Activated naive CD8-positive, alpha-beta T cell treated with anti-CD3 and anti-CD28 coated beads, Interleukin-2, amount 10 ng/mL, durations not matched to agents 7 days and 5 days (primary cell): ENCODE data around the gene HPS3. TPM values are rescaled to one million over a fixed set of nuclear protein-coding genes. Genes with fewer than 3 reads are reported as not detected.
A peak's percentile ranks its signal among the peaks of the same experiment; 100 is the strongest.
"Not testable (repeated sequence)": the region's sequence is repeated elsewhere in the genome, so short reads cannot be mapped to it uniquely, and the experiment has no call there.

Source experiments
- ATAC-seq: fragments of 150-1000 bp; cut with Tn5 transposase; one replicate; pipeline ENCODE4 v1.10.0; 2021; ENCODE audit warnings: low read depth, moderate library complexity
- POLR2A ChIA-PET: fragments of 350-600 bp; sonication (Branson Sonifier 250); formaldehyde crosslinking; loops from one replicate; lab custom pipeline; 2021; ENCODE audit warnings: antibody characterized with exemption; lab: Charles Lee
- DNase-seq: peaks from one replicate; pipeline ENCODE4 v3.0.0; 2021
- H3K27ac Mint-ChIP-seq: one replicate; pipeline ENCODE4 v1.8.0; 2022; ENCODE audit warnings: mild to moderate bottlenecking, mixed read lengths
- H3K27me3 Mint-ChIP-seq: one replicate; pipeline ENCODE4 v1.8.0; 2022; ENCODE audit warnings: mild to moderate bottlenecking, moderate library complexity, mixed read lengths
- H3K36me3 Mint-ChIP-seq: one replicate; pipeline ENCODE4 v1.8.0; 2021; ENCODE audit warnings: mild to moderate bottlenecking, mixed read lengths
- H3K4me1 Mint-ChIP-seq: one replicate; pipeline ENCODE4 v1.8.0; 2021; ENCODE audit warnings: mixed read lengths
- H3K4me3 Mint-ChIP-seq: one replicate; pipeline ENCODE4 v1.8.0; 2022; ENCODE audit warnings: mild to moderate bottlenecking, moderate library complexity, mixed read lengths
- H3K9me3 Mint-ChIP-seq: one replicate; pipeline ENCODE4 v1.8.0; 2021; ENCODE audit warnings: mixed read lengths
- total RNA-seq, 2 experiments: library from RNA; stranded (reverse); gene quantifications; one replicate each; pipeline ENCODE4 v1.2.3, GENCODE V29; 2021

The HPS3 gene
- total RNA-seq, 2 experiments from 2014 or later = 35.8 to 37.4 TPM

- POLR2A ChIA-PET = no interaction called here
- peaks cover under 1% of the 10 kb centered on the region for H3K4me1 Mint-ChIP-seq
- H3K27me3 Mint-ChIP-seq = no peaks in the 10 kb centered on the region
- no peaks in the 10 kb centered on the region for H3K9me3 Mint-ChIP-seq
- H3K36me3 Mint-ChIP-seq = peaks cover 13% of the 10 kb centered on the region
- ATAC-seq (no peak), DNase-seq (no peak)
- H3K27ac Mint-ChIP-seq = no peak overlapping the region
- no peak overlapping the region for H3K4me3 Mint-ChIP-seq
Measured at GRCh38 chr3:149180057-149180573, 50.7 kb downstream of the HPS3 start.

- no peak overlapping the region for H3K4me3 Mint-ChIP-seq
Measured at GRCh38 chr3:149181182-149181581, 51.7 kb downstream of the HPS3 start.

GRCh38 chr3:149186219-149186618, 56.8 kb downstream of the HPS3 start:
- DNase-seq (no peak), ATAC-seq (no peak)
- Mint-ChIP-seq H3K27ac (no peak overlapping the region), H3K4me1 (no peaks in the 10 kb centered on the region), H3K27me3 (peaks cover 17% of the 10 kb centered on the region), H3K9me3 (no peaks in the 10 kb centered on the region), H3K4me3 (no peak overlapping the region), H3K36me3 (peaks cover 2% of the 10 kb centered on the region)
- POLR2A ChIA-PET = no interaction called here

More at GRCh38 chr3:149181182-149181581, 51.7 kb downstream of the HPS3 start:
- ATAC-seq (no peak), DNase-seq (no peak)
- no peak overlapping the region for H3K27ac Mint-ChIP-seq
- H3K9me3 Mint-ChIP-seq = no peaks in the 10 kb centered on the region
- no peaks in the 10 kb centered on the region for H3K4me1 Mint-ChIP-seq
- peaks cover 9% of the 10 kb centered on the region for H3K36me3 Mint-ChIP-seq
- POLR2A ChIA-PET = no interaction called here
- no peaks in the 10 kb centered on the region for H3K27me3 Mint-ChIP-seq

- POLR2A ChIA-PET = no interaction called here
- no peak for DNase-seq
- Mint-ChIP-seq H3K9me3 (no peaks in the 10 kb centered on the region), H3K36me3 (peaks cover 2% of the 10 kb centered on the region), H3K27me3 (peaks cover 17% of the 10 kb centered on the region), H3K4me1 (no peaks in the 10 kb centered on the region), H3K27ac (no peak overlapping the region), H3K4me3 (no peak overlapping the region)
- no peak for ATAC-seq
Measured at GRCh38 chr3:149186721-149187120, 57.3 kb downstream of the HPS3 start.

- POLR2A ChIA-PET = no interaction called here
- Mint-ChIP-seq H3K27me3 (peaks cover 19% of the 10 kb centered on the region), H3K9me3 (no peaks in the 10 kb centered on the region), H3K36me3 (peaks cover 2% of the 10 kb centered on the region), H3K4me1 (no peaks in the 10 kb centered on the region), H3K4me3 (no peak overlapping the region), H3K27ac (no peak overlapping the region)
- DNase-seq (no peak), ATAC-seq (no peak)
Measured at GRCh38 chr3:149188494-149188893, 59.1 kb downstream of the HPS3 start.

GRCh38 chr3:149195221-149195620, 65.8 kb downstream of the HPS3 start:
- Mint-ChIP-seq H3K27ac (no peak overlapping the region), H3K4me1 (peaks cover 1% of the 10 kb centered on the region), H3K4me3 (no peak overlapping the region), H3K36me3 (no peaks in the 10 kb centered on the region), H3K9me3 (no peaks in the 10 kb centered on the region), H3K27me3 (peaks cover 37% of the 10 kb centered on the region)
- POLR2A ChIA-PET = no interaction called here
- no peak for DNase-seq
- ATAC-seq = no peak

- DNase-seq, ATAC-seq, H3K4me1 Mint-ChIP-seq, H3K9me3 Mint-ChIP-seq, H3K27ac Mint-ChIP-seq, POLR2A ChIA-PET, H3K36me3 Mint-ChIP-seq, H3K4me3 Mint-ChIP-seq: not testable (repeated sequence)
- peaks cover 39% of the 10 kb centered on the region for H3K27me3 Mint-ChIP-seq
Measured at GRCh38 chr3:149196805-149197592, 67.6 kb downstream of the HPS3 start.

- Mint-ChIP-seq H3K4me1 (peaks cover 1% of the 10 kb centered on the region), H3K27me3 (peaks cover 37% of the 10 kb centered on the region), H3K27ac (no peak overlapping the region), H3K36me3 (no peaks in the 10 kb centered on the region), H3K4me3 (no peak overlapping the region), H3K9me3 (no peaks in the 10 kb centered on the region)
- DNase-seq (no peak), ATAC-seq (no peak)
- POLR2A ChIA-PET = no interaction called here
Measured at GRCh38 chr3:149197669-149198068, 68.2 kb downstream of the HPS3 start.

GRCh38 chr3:149198611-149199010, 69.2 kb downstream of the HPS3 start:
- Mint-ChIP-seq H3K4me3 (no peak overlapping the region), H3K36me3 (no peaks in the 10 kb centered on the region), H3K4me1 (peaks cover 2% of the 10 kb centered on the region), H3K27me3 (peaks cover 37% of the 10 kb centered on the region), H3K27ac (no peak overlapping the region), H3K9me3 (no peaks in the 10 kb centered on the region)
- ATAC-seq (no peak), DNase-seq (no peak)
- POLR2A ChIA-PET = no interaction called here

GRCh38 chr3:149199474-149199873, 70.0 kb downstream of the HPS3 start:
- Mint-ChIP-seq H3K9me3 (no peaks in the 10 kb centered on the region), H3K36me3 (no peaks in the 10 kb centered on the region), H3K4me3 (no peak overlapping the region), H3K4me1 (peaks cover 11% of the 10 kb centered on the region), H3K27me3 (peaks cover 37% of the 10 kb centered on the region), H3K27ac (no peak overlapping the region)
- POLR2A ChIA-PET = no interaction called here
- no peak for DNase-seq
- no peak for ATAC-seq

- Mint-ChIP-seq H3K27ac (peak overlapping the region; percentile 35), H3K27me3 (peaks cover 14% of the 10 kb centered on the region)
- ATAC-seq = peak; percentile 79
Measured at GRCh38 chr3:149203758-149204157, 74.3 kb downstream of the HPS3 start.

GRCh38 chr3:149204390-149204991, 75.1 kb downstream of the HPS3 start:
- no peaks in the 10 kb centered on the region for H3K9me3 Mint-ChIP-seq
- no peak for DNase-seq
- POLR2A ChIA-PET = no interaction called here
- peaks cover 11% of the 10 kb centered on the region for H3K4me1 Mint-ChIP-seq
- peaks cover 20% of the 10 kb centered on the region for H3K27me3 Mint-ChIP-seq
- no peaks in the 10 kb centered on the region for H3K36me3 Mint-ChIP-seq
- H3K27ac Mint-ChIP-seq = no peak overlapping the region
- no peak for ATAC-seq
- H3K4me3 Mint-ChIP-seq = no peak overlapping the region

More at GRCh38 chr3:149203758-149204157, 74.3 kb downstream of the HPS3 start:
- POLR2A ChIA-PET = interaction anchor here (1.2 kb wide), 1 partner anchor 75 kb away, joined by 3 read pairs; the partner anchor contains the start of gene HPS3
- Mint-ChIP-seq H3K4me3 (peak overlapping the region; percentile 20), H3K4me1 (peaks cover 11% of the 10 kb centered on the region), H3K9me3 (no peaks in the 10 kb centered on the region), H3K36me3 (no peaks in the 10 kb centered on the region)
- DNase-seq = no peak

- H3K27ac Mint-ChIP-seq = no peak overlapping the region
- H3K9me3 Mint-ChIP-seq = no peaks in the 10 kb centered on the region
- no peaks in the 10 kb centered on the region for H3K36me3 Mint-ChIP-seq
- no peak overlapping the region for H3K4me3 Mint-ChIP-seq
- H3K4me1 Mint-ChIP-seq = peaks cover 11% of the 10 kb centered on the region
- DNase-seq (no peak), ATAC-seq (no peak)
- peaks cover 23% of the 10 kb centered on the region for H3K27me3 Mint-ChIP-seq
- POLR2A ChIA-PET = interaction anchor here (0.6 kb wide), 1 partner anchor 218 kb away, joined by 3 read pairs; no protein-coding TSS in a partner anchor
Measured at GRCh38 chr3:149207475-149207874, 78.0 kb downstream of the HPS3 start.

- no peak for DNase-seq
- H3K27ac Mint-ChIP-seq = no peak overlapping the region
- H3K27me3 Mint-ChIP-seq = peaks cover 23% of the 10 kb centered on the region
Measured at GRCh38 chr3:149209431-149209830, 80.0 kb downstream of the HPS3 start.

More at GRCh38 chr3:149209431-149209830, 80.0 kb downstream of the HPS3 start:
- Mint-ChIP-seq H3K9me3 (no peaks in the 10 kb centered on the region), H3K4me3 (no peak overlapping the region), H3K36me3 (no peaks in the 10 kb centered on the region), H3K4me1 (peaks cover 2% of the 10 kb centered on the region)
- ATAC-seq = no peak
- POLR2A ChIA-PET = no interaction called here
